Endothelial cell of umbilical vein (primary cell): ENCODE data around the gene PPP2R2C. TPM values are rescaled to one million over a fixed set of nuclear protein-coding genes. Genes with fewer than 3 reads are reported as not detected.

ENCODE experiments used
- BruUV-seq: library from RNA; stranded (reverse); fragments of 400-500 nt; replicated peaks from 2 replicates; lab custom pipeline; 2021; lab: Mats Ljungman, UMichigan
- CTCF ChIA-PET: fragments of 300-600, 350-600 bp; sonication (Branson Sonifier 250); formaldehyde crosslinking; loops from one replicate; lab custom pipeline; 2021; ENCODE audit warnings: antibody characterized with exemption, inconsistent platforms; lab: Charles Lee
- POLR2A ChIA-PET: fragments of 300-600, 350-600 bp; sonication (Branson Sonifier 250); formaldehyde crosslinking; loops from one replicate; lab custom pipeline; 2021; ENCODE audit warnings: antibody characterized with exemption, inconsistent platforms; lab: Charles Lee
- DNase-seq: peaks from one replicate; pipeline ENCODE4 v3.0.0-alpha.2; 2011; ENCODE audit warnings: low read depth, low spot score
- FAIRE-seq: peaks from 2 replicates; lab custom pipeline; 2011; peaks lifted over from hg19 to GRCh38; lab: Jason Lieb, UNC
- H2AFZ ChIP-seq: 2 replicates; pipeline ENCODE4 v1.6.0; 2012; ENCODE audit warnings: low read depth, low read length, control low read depth, inconsistent platforms
- H3K27ac ChIP-seq: 2 replicates; pipeline ENCODE4 v1.5.1; 2011; ENCODE audit warnings: low read depth, mild to moderate bottlenecking, control low read depth, low read length, moderate library complexity; ENCODE audit not compliant: insufficient read depth
- H3K27me3 ChIP-seq, 2 experiments: 2 replicates each; pipeline versions ENCODE4 v1.6.0 to v1.6.1; 2011; ENCODE audit warnings: low read length in 2 of 2, mixed read lengths in 1 of 2; ENCODE audit not compliant: control insufficient read depth in 2 of 2, insufficient read depth in 2 of 2
- H3K36me3 ChIP-seq, 2 experiments: 2 replicates in 1 of 2; 3 replicates in 1 of 2; pipeline ENCODE4 v1.5.1; 2011; ENCODE audit warnings: low read length in 2 of 2, mild to moderate bottlenecking in 1 of 2, moderate library complexity in 1 of 2; ENCODE audit not compliant: control insufficient read depth in 2 of 2, insufficient read depth in 2 of 2; ENCODE audit errors: extremely low read depth in 1 of 2
- H3K4me1 ChIP-seq: 3 replicates; pipeline ENCODE4 v1.5.1; 2011; ENCODE audit warnings: mild to moderate bottlenecking, low read length; ENCODE audit not compliant: control insufficient read depth, insufficient read depth; ENCODE audit errors: extremely low read depth
- H3K4me2 ChIP-seq: 2 replicates; pipeline ENCODE4 v1.6.1; 2011; ENCODE audit warnings: low read length, control low read depth, mixed read lengths; ENCODE audit not compliant: insufficient read depth
- H3K4me3 ChIP-seq, 3 experiments: fragments of 200-600 bp in 1 of 3; sonication (generic), shearing (Covaris generic) in 1 of 3; replicated peaks in 1 of 3; 2 replicates each; pipeline ENCODE4 v1.5.1; 2011 to 2016; ENCODE audit warnings: control low read depth in 3 of 3, low read length in 3 of 3, mild to moderate bottlenecking in 2 of 3, inconsistent platforms in 1 of 3, low read depth in 1 of 3, moderate library complexity in 1 of 3; ENCODE audit not compliant: insufficient read depth in 1 of 3
- H3K79me2 ChIP-seq: 2 replicates; pipeline ENCODE4 v1.6.0; 2012; ENCODE audit warnings: low read length, inconsistent platforms; ENCODE audit not compliant: control insufficient read depth, insufficient read depth
- H3K9ac ChIP-seq: replicated peaks from 2 replicates; pipeline ENCODE3; 2011; ENCODE audit warnings: low read length, control low read depth; ENCODE audit not compliant: insufficient read depth; ENCODE audit errors: extremely low read depth
- H3K9me1 ChIP-seq: replicated peaks from 3 replicates; pipeline ENCODE4 v1.6.0; 2011; ENCODE audit warnings: mild to moderate bottlenecking, low read length; ENCODE audit not compliant: control insufficient read depth, insufficient read depth; ENCODE audit errors: extremely low read depth
- H3K9me3 ChIP-seq: replicated peaks from 2 replicates; pipeline ENCODE4 v1.5.1; 2012; ENCODE audit warnings: low read length, inconsistent platforms; ENCODE audit not compliant: control insufficient read depth, insufficient read depth
- H4K20me1 ChIP-seq: replicated peaks from 2 replicates; pipeline ENCODE3; 2011; ENCODE audit warnings: mild to moderate bottlenecking, low read length; ENCODE audit not compliant: control insufficient read depth, insufficient read depth; ENCODE audit errors: extremely low read depth
- CTCF ChIP-seq, 2 donors: IDR thresholded peaks; 1 replicate in 1 of 2; 2 replicates in 1 of 2; pipeline ENCODE4 v1.5.1; 2011; ENCODE audit warnings: low read length in 2 of 2, mild to moderate bottlenecking in 2 of 2, moderate library complexity in 2 of 2, control low read depth in 1 of 2, inconsistent platforms in 1 of 2, low read depth in 1 of 2; ENCODE audit not compliant: insufficient read depth in 1 of 2; ENCODE audit errors: extremely low read depth in 1 of 2
- EZH2 ChIP-seq: IDR thresholded peaks from 2 replicates; pipeline ENCODE4 v1.6.1; 2012; ENCODE audit warnings: borderline replicate concordance, low read depth, mild to moderate bottlenecking, moderate library complexity, low read length, inconsistent platforms; ENCODE audit not compliant: severe bottlenecking
- FOS ChIP-seq: IDR thresholded peaks from 2 replicates; pipeline ENCODE4 v1.6.1; 2011; ENCODE audit warnings: mild to moderate bottlenecking, low read length, moderate library complexity, borderline replicate concordance; ENCODE audit not compliant: insufficient read depth
- GATA2 ChIP-seq: IDR thresholded peaks from 2 replicates; pipeline ENCODE4 v1.7.0; 2011; ENCODE audit warnings: low read depth, mild to moderate bottlenecking, moderate library complexity, mixed read lengths, low read length; ENCODE audit not compliant: insufficient read length, insufficient read depth
- JUN ChIP-seq: IDR thresholded peaks from 2 replicates; pipeline ENCODE4 v1.6.1; 2011; ENCODE audit warnings: borderline replicate concordance, low read depth; ENCODE audit not compliant: insufficient read length, insufficient read depth
- MYC ChIP-seq: IDR thresholded peaks from one replicate; pipeline ENCODE4 v1.6.1; 2011; ENCODE audit warnings: mild to moderate bottlenecking, low read depth, low read length
- POLR2A ChIP-seq: IDR thresholded peaks from 2 replicates; pipeline ENCODE4 v1.6.1; 2012; ENCODE audit warnings: low read depth, mild to moderate bottlenecking, control low read depth, low read length
- POLR2AphosphoS5 ChIP-seq: IDR thresholded peaks from 2 replicates; pipeline ENCODE4 v1.6.1; 2012; ENCODE audit warnings: low read depth, mild to moderate bottlenecking, control low read depth, low read length, moderate library complexity; ENCODE audit not compliant: insufficient read depth
- dilution Hi-C: fragments of 300-500 bp; cut with MboI; formaldehyde crosslinking; loops from one replicate; pipeline ENCODE4 v1.15.0; 2019; ENCODE audit warnings: low sequenced_read_pairs; ENCODE audit not compliant: extremely low pct_ligation_motif_present
- intact Hi-C: fragments of 100-400 bp; cut with micrococcal nuclease; formaldehyde crosslinking; loops from one replicate; pipeline ENCODE4 v1.10.0; 2022
- polyA plus RNA-seq, 4 experiments: library from polyadenylated mRNA; depleted of rRNA in 3 of 4; stranded (reverse) in 3 of 4; unstranded in 1 of 4; fragments of >200 nt; gene quantifications; 2 replicates each; pipeline versions ENCODE4 v1.2.1 to v1.2.3, GENCODE V29; 2011 to 2012; ENCODE audit warnings: missing spikeins in 1 of 4
- total RNA-seq: library from RNA; stranded (reverse); gene quantifications from 2 replicates; pipeline ENCODE4 v1.2.3, GENCODE V29; 2021
- TF ChIP-seq, protein P1 (sequence below): IDR thresholded peaks from 2 replicates; pipeline ENCODE4 v1.6.1; 2011; ENCODE audit not compliant: insufficient read depth, insufficient read length

PPP2R2C gene
- total and polyA plus RNA-seq, 2 donors (not counting 3 experiments of a cell fraction or from before 2014, with no cell fraction given): 0.03 to 0.09 TPM

- FAIRE-seq (no peak), DNase-seq (no peak)
- dilution Hi-C loops: no loop called here
- BruUV-seq: no TSS peak
- H3K9me3 ChIP-seq: no peaks in the 10 kb centered on the region
- POLR2A ChIA-PET: no interaction called here
- no peaks in the 10 kb centered on the region for H4K20me1 ChIP-seq
- no peaks in the 10 kb centered on the region for H3K27me3 ChIP-seq
- no peak overlapping the region for H2AFZ ChIP-seq
- no peaks in the 10 kb centered on the region for H3K4me1 ChIP-seq
- intact Hi-C loops: no loop called here
- H3K4me2 ChIP-seq: no peak overlapping the region
- TF ChIP-seq GATA2 (no peak), POLR2AphosphoS5 (no peak), MYC (no peak), JUN (no peak), POLR2A (no peak), FOS (no peak), EZH2 (no peak), CTCF (IDR thresholded peaks at IDR 0.05; ENCODE audit: extremely low read depth in 1 of 2, insufficient read depth in 1 of 2, low read depth in 1 of 2, low read length in 2 of 2) (no peak)
- TF ChIP-seq, protein P1, sequence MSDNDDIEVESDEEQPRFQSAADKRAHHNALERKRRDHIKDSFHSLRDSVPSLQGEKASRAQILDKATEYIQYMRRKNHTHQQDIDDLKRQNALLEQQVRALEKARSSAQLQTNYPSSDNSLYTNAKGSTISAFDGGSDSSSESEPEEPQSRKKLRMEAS: no peak
- no peaks in the 10 kb centered on the region for H3K36me3 ChIP-seq
- no peak overlapping the region for H3K27ac ChIP-seq
- H3K4me3 ChIP-seq: no peak overlapping the region
- no peak overlapping the region for H3K9ac ChIP-seq
- no peaks in the 10 kb centered on the region for H3K9me1 ChIP-seq
- H3K79me2 ChIP-seq: no peaks in the 10 kb centered on the region
- CTCF ChIA-PET: no interaction called here
These were observed 34.6 kb downstream of the PPP2R2C start for GRCh38 chr4:6437826-6438238.
